HG03565 (cell line): ENCODE data around the gene SZRD1.
"Not testable (repeated sequence)": the region's sequence is repeated elsewhere in the genome, so short reads cannot be mapped to it uniquely, and the experiment has no call there.

ENCODE experiments used
- ATAC-seq: cut with Tn5 transposase; IDR thresholded peaks from one replicate; pipeline ENCODE4 v1.9.1; 2021; ENCODE audit warnings: mild to moderate bottlenecking, moderate library complexity; ENCODE audit not compliant: unreplicated experiment

SZRD1 gene

GRCh38 chr1:16366722-16367257 lies at the start of gene SZRD1:
Gene SZRD1 (plus strand): TSS chr1:16367242. CDS start chr1:16367258, 16 bp downstream.
- peak; percentile 69 for ATAC-seq

GRCh38 chr1:16318555-16318954 lies 48.5 kb upstream of the SZRD1 start:
- ATAC-seq, result no peak

GRCh38 chr1:16321176-16321867 lies 45.7 kb upstream of the SZRD1 start:
- ATAC-seq, result no peak

GRCh38 chr1:16324456-16324890 lies 42.6 kb upstream of the SZRD1 start:
- ATAC-seq, result no peak

GRCh38 chr1:16326833-16327404 lies 40.1 kb upstream of the SZRD1 start:
- no peak for ATAC-seq

- no peak for ATAC-seq
Observed at GRCh38 chr1:16334655-16335340, 32.2 kb upstream of the SZRD1 start.

- ATAC-seq, result no peak
Observed at GRCh38 chr1:16338961-16339360, 28.1 kb upstream of the SZRD1 start.

GRCh38 chr1:16340673-16341072 lies 26.4 kb upstream of the SZRD1 start:
- ATAC-seq, result no peak

- no peak for ATAC-seq
Observed at GRCh38 chr1:16342331-16343062, 24.5 kb upstream of the SZRD1 start.

GRCh38 chr1:16343276-16343675 lies 23.8 kb upstream of the SZRD1 start:
- ATAC-seq, result not testable (repeated sequence)

- no peak for ATAC-seq
Observed at GRCh38 chr1:16348414-16349182, 18.4 kb upstream of the SZRD1 start.

- no peak for ATAC-seq
Observed at GRCh38 chr1:16349847-16350406, 17.1 kb upstream of the SZRD1 start.

GRCh38 chr1:16351456-16351993 lies 15.5 kb upstream of the SZRD1 start:
- ATAC-seq, result no peak

GRCh38 chr1:16351994-16352841 lies 14.8 kb upstream of the SZRD1 start, which contains the start of gene FBXO42:
Gene FBXO42 (minus strand): TSS chr1:16352480. CDS start chr1:16315418, 37,062 bp downstream.
- peak; percentile 94 for ATAC-seq

GRCh38 chr1:16352842-16353535 lies 14.1 kb upstream of the SZRD1 start:
- no peak for ATAC-seq

- no peak for ATAC-seq
Observed at GRCh38 chr1:16354619-16355018, 12.4 kb upstream of the SZRD1 start.

GRCh38 chr1:16356867-16357266 lies 10.2 kb upstream of the SZRD1 start:
- no peak for ATAC-seq

- not testable (repeated sequence) for ATAC-seq
Observed at GRCh38 chr1:16365146-16365498, 1.9 kb upstream of the SZRD1 start.
